ENCODE measurements around the gene ICAM5.

- TF ChIP-seq POLR2A (IDR thresholded peaks at IDR 0.05), result no peak
- TF ChIP-seq, protein P1, sequence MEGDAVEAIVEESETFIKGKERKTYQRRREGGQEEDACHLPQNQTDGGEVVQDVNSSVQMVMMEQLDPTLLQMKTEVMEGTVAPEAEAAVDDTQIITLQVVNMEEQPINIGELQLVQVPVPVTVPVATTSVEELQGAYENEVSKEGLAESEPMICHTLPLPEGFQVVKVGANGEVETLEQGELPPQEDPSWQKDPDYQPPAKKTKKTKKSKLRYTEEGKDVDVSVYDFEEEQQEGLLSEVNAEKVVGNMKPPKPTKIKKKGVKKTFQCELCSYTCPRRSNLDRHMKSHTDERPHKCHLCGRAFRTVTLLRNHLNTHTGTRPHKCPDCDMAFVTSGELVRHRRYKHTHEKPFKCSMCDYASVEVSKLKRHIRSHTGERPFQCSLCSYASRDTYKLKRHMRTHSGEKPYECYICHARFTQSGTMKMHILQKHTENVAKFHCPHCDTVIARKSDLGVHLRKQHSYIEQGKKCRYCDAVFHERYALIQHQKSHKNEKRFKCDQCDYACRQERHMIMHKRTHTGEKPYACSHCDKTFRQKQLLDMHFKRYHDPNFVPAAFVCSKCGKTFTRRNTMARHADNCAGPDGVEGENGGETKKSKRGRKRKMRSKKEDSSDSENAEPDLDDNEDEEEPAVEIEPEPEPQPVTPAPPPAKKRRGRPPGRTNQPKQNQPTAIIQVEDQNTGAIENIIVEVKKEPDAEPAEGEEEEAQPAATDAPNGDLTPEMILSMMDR (IDR thresholded peaks at IDR 0.05), result no peak
Observed at GRCh38 chr19:10316229-10317044, 26.7 kb downstream of the ICAM5 start.

All from esophagus squamous epithelium (tissue), 4 donors.